GM03348 (cell line): Measurements from ENCODE around the gene CTCF.

ENCODE experiments used
- DNase-seq: peaks from one replicate; pipeline ENCODE4 v3.0.0; 2012; ENCODE audit warnings: low spot score

CTCF gene

DNA sequence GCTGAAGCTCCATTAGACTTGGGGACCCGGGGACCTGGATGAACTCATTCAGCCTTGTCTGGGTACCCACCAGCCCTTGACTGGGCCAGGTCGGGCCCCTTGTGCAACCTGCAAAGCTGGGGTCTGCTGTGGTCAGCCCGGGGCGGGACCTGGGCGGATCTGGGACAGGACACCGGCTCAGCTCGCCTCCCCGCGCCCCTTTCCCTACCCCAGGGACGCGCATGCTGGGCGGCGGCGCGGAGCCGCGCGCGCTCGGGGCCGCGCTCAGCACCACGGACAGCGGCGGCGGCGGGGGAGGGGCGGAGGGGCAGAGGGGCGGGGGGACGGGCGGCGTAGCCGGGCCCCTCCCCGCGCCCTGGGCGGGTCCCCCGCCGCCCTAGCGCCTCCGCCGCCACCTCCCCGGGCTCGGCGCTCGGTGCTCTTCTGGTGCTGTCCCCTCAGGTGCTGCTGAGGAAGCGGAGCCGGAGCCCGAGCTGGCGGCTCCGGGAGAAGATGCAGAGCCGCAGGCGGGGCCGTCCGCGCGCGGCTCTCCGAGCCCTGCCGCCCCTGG, 90.3 kb downstream of the CTCF start:
- peak; percentile 78 for DNase-seq

DNA sequence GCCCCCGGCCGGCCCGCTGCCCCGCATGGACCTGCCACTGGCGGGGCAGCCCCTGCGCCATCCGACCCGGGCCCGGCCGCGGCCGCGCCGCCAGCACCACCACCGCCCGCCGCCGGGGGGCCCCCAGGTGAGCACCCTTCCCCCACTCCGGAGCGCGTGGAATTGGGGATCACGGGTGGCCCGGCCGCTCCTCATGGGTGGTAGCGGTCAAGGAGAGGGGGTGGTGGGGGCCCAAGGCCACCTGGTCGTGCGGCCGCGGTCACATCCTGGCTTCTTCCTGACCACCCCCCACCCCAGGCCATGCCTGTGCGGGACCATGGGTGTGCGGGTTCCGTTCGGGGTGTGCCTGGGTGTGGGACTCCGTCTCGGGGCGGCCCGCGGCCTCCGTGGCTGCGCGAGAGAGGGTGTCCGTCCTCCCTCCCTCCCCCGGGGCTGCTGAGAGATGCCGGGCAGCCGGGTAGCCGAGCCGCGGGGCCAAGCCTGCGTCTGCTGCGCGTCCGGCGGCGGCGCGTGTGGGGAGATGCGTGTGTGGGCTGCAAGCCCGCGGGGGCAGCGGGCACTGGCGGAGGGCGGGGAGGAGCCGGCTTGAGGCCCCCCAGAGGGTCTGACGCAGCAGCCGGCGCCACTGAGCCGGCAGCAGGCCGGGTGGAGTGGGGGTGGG, 90.9 kb downstream of the CTCF start:
- DNase-seq, result peak; percentile 67

DNA sequence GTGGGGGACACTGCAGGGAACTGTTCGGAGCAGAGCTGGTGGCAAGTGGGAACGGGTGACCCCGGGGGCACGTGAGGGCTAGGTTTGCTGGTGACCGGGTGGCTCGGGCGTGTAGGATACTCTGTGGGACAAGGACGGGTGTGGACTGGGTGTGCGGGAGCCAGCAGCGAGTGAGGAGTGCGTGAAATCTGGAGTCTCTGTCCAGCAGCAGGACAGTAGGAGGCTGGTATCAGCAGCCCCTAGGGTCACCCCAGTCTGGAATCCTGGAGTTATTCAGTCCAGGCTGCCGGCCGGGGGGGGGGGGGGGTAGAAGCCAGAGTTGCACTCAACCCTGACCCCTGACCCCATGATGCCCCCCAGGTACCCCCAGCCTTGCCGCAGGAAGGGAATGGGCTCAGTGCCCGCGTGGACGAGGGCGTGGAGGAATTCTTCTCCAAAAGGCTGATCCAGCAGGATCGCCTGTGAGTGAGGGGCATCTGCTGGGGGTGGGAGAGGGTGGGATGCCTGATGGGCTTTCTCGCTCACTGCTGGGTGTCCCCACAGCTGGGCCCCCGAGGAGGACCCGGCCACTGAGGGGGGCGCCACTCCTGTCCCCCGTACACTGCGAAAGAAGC, 91.6 kb downstream of the CTCF start:
- DNase-seq, result no peak

DNA sequence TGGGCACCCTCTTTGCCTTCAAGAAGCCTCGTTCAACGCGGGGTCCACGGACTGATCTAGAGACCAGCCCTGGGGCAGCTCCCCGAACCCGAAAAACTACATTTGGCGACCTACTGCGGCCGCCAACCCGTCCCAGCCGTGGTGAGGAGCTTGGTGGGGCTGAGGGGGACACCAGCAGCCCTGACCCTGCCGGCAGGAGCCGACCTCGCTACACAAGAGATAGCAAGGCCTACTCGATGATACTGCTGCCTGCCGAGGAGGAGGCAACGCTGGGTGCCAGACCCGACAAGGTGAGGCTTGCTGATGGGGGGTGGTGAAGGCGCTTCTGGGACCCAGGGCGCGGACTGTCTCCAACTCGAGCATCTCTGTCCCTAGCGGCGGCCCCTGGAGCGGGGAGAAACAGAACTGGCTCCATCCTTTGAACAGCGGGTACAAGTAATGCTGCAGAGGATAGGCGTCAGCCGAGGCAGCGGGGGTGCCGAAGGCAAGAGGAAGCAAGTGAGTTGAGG, 92.1 kb downstream of the CTCF start:
- DNase-seq, result no peak

DNA sequence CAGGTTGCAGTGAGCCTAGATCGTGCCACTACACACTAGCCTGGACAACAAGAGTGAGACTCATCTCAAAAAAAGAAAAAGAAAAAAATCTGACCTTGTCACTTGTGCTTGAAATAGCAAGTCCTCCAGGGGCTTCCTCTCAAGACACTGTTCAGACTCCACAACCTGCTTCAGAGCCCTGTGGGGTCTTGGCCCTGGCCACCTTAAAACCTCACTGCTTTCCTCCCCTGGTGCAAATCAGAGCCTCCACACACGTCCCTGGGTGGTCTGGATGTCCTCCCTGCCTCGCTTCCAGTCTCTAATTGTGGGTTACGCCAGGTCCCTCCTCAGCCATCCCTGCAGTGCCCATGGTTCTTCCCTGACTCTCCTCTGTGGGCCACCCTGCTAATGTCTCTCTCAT, 93.0 kb downstream of the CTCF start:
- no peak for DNase-seq

DNA sequence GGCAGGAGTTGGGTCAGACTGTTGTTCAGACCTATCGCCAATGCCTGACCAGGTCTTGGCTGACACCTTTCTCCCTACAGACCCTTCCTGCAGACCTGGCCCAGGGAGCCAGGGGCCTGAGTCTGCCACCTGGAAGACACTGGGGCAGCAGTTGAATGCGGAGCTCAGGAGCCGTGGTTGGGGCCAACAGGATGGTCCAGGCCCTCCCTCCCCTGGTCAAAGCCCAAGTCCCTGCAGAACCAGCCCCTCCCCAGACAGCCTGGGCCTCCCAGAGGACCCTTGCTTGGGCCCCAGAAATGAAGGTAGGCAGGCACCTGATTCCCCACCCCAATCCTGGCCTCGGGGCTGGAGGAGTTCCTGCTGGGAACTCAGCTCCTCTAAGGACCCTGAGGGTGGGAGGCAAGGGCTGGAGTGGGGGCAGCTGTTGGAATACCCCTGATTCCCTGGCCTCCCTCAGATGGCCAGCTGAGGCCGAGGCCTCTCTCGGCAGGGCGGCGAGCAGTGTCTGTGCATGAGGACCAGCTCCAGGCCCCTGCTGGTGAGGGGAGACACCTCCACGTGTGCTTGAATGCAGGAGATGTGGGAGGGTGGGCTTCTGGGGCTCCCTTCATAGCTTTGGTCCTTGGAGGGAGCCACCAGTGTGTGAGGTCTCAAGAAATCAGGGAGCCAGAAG, 94.2 kb downstream of the CTCF start:
- DNase-seq, result no peak

DNA sequence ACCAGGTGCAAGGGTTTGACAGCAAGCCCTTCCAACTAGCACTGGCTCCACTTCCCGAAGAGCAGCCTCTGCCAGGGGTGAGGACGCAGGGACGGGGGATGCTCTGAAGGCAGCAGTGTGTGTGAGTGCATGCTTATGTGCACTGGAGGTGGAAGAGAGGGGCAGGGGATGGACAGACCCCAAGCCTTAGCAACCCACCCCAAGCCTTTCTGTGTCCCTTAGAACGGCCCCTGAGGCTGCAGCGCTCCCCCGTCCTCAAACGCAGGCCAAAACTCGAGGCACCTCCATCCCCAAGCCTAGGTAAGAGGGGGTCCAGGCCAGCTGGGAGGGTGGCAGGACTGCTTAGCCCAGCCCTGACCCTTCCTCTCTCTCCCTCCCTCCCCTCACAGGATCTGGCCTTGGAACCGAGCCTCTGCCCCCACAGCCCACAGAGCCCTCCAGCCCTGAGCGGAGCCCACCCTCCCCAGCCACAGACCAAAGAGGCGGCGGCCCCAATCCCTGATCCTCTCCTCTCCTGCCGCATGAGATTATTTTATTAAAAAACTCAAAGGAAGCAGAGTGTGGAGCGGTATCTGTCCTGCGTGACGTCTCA, 94.8 kb downstream of the CTCF start:
- DNase-seq, result no peak

DNA sequence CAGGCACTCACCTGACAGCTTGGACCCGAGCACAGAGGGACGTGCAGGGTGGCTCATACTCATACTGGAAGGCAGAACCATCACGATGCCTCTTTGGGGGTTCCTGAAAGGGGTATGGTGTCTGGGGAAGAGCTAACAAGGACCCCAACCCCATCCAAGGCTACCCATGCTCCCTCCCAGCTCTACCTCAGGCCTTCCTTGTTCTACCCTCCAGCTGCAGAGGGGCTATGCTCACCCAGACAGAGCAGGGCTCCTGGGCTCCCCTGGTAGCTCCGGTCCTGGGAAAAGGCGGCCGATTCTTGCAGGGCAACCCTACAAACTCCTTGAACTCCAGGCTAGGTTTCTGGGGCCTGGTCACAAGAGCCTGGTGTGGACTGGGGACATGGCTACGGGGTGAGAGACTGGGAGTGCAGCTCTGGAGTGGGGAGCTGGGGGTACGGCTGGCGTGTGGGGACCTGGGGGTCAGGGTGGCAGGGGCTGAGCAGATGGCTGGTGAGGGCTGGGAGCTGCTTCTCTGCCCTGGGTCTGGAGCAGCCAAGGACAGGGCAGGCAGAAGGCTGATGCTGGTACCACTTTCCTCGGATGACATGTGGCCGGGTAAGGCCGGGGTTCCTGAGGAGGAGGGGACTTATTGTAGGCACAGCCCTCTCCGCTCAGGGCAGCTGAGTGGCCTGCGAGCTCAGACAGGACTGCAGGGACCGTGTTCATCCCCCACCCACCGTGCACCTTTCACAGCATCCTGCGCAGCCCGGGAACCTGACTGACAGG, 95.6 kb downstream of the CTCF start:
- DNase-seq, result no peak

DNA sequence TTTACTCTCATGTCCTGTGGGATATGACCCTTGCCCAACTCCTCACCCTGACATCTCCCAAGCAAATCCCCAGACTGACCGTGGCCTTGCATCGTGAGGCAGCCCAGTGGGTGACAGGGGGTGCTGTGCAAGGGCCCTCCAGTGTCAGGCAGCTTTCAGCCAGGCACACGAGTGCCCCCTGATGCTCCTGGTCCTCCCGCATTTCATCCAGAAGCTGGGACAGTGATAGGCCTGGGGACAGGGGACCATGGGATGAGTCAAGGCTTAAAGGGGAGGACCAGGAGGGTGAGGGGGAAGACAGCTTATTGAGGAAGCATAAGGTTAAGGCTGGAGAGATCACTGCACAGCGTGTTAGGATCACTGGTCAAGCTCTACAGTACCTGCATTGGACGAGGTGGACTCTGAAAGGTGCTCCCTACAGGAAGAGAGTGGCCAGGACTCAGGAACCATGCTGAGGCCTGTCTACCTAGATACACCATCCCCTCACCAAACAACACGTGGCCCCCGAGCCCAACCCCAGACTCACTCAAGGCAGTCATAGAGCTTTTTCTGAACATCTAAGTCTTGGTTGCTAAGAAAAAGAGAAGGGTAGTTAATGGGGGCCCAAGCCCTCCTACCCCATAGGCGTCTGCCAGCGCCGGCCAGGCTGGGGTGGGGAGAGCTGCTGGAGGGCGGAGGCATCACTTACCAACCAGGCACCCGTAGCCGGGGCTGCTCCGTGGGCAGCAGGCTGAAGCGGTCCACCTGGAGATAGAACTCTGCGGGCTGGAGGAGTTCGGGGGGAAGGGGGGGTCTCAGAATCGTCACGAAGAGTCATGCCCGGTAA, 96.7 kb downstream of the CTCF start:
- DNase-seq, result no peak

DNA sequence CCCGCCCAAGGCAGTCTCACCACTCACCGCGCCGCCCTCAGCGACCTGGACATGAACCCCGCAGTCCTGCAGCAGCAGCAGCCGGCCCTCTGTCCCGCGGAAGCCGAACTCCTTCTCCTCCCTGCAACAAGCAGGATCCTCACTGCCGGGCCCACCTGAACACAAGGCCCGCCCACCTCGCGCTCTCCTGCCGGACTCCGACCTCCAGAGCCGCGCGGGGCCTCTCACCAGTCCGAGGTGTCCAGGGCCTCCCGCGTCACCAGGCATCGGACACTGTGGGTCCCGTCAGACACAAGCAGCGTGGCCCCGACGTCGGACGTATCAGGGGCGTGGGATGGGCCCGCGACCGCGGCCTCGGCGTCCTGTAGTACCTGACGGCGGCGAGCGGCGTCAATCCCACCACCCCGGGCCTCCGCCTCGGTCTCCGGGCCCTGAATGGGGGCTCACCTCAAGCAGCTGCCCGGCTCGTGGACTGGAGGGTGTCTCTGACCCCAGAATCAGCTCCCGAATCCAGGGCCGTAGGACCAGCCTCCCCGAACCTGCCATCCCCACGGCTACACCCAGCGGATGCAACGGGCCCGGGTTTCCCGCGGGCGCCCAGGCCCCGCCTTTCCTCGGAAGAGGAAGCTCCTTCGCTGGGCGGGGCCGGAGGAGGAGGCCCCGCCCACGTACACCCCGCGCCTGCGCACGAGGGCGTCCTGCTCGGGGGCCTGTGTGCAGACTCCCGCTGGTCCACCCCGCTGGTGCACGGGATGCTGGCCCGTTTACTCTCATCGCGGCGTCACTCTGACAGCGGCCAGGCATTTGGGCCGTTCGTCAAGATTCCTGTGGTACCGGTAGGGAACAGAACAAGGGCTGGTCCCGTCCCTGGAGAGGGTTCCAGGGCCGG, 97.6 kb downstream of the CTCF start, which contains the start of gene ACD:
ACD (minus strand) TSS at position 586 of the 889 bp plus-strand sequence; CDS start at position 546, 40 bp downstream.
- peak; percentile 100 for DNase-seq

DNA sequence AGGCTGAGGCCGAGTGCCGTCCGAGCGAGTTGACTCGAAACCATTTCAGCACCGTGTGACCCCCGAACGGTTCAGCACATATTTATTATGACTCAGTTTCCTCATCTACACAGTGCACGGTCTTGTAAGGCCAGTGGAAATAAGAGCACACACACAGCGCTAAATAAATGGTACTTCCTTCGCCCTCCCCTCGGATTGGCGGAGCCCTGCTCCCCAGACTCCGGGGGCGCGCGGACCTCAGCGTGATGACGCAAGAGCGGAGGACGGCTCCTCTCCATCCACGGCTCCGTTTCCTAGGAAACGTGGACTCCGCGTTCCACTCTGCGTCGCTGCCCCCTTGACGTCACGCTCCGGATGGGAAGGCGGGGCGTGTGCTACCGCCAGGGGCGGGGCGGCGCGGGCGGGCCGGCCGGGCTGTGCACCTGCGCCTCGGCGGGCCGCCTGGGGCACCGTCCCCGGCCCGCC, 98.3 kb downstream of the CTCF start, which contains the start of gene PARD6A:
PARD6A (plus strand) TSS at position 397 of the 465 bp plus-strand sequence. CDS start 79 bp downstream, outside the sequence.
- DNase-seq, result peak; percentile 99

DNA sequence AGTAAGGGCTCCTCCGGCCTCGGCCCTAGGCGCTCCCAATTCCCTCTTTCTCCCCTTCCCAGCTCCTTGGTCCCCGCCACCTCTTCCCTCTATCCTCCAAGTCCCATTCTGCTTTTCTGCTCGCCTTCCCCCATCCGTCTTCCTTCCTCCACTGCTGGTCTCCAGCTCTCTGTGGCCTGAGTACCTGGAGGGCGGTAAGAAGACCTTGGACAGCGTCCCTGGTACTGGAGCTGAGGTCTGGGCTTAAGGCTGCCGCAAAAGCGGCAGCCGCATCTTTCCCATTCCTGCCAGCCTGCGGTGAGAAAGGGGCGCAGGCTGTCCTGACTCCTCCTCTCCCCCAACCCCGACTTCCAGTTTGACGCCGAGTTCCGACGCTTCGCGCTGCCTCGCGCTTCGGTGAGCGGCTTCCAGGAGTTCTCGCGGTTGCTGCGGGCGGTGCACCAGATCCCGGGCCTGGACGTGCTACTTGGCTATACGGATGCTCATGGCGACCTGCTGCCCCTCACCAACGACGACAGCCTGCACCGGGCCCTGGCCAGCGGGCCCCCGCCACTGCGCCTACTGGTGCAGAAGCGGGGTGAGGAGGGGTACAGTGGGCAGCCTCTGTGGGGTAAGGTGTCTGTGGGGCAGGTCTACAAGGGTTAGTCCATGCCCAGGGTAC, 98.9 kb downstream of the CTCF start:
- peak; percentile 39 for DNase-seq

DNA sequence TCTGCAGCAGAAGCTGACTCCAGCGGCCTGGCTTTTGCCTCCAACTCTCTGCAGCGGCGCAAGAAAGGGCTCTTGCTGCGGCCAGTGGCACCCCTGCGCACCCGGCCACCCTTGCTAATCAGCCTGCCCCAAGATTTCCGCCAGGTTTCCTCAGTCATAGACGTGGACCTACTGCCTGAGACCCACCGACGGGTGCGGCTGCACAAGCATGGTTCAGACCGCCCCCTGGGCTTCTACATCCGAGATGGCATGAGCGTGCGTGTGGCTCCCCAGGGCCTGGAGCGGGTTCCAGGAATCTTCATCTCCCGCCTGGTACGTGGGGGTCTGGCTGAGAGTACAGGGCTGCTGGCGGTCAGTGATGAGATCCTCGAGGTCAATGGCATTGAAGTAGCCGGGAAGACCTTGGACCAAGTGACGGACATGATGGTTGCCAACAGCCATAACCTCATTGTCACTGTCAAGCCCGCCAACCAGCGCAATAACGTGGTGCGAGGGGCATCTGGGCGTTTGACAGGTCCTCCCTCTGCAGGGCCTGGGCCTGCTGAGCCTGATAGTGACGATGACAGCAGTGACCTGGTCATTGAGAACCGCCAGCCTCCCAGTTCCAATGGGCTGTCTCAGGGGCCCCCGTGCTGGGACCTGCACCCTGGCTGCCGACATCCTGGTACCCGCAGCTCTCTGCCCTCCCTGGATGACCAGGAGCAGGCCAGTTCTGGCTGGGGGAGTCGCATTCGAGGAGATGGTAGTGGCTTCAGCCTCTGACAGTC, 99.7 kb downstream of the CTCF start:
- no peak for DNase-seq

DNA sequence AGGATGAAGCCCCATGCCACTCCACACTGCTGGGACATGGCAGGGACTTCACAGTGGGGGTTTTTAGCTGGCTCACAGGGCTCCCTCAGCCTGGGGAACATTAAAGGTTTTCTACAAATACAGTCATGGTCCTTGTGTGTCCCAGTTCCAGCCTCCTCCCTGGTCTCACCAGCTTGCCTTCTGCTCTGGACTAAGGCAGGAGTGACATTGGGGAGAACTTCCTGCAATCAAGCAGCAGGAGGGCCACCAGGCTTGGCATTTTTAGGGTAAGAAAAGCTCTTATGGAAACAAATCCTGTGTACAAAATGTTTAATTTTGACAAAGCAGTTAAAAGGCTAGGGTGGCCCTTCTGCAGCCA, 100.3 kb downstream of the CTCF start:
- no peak for DNase-seq

DNA sequence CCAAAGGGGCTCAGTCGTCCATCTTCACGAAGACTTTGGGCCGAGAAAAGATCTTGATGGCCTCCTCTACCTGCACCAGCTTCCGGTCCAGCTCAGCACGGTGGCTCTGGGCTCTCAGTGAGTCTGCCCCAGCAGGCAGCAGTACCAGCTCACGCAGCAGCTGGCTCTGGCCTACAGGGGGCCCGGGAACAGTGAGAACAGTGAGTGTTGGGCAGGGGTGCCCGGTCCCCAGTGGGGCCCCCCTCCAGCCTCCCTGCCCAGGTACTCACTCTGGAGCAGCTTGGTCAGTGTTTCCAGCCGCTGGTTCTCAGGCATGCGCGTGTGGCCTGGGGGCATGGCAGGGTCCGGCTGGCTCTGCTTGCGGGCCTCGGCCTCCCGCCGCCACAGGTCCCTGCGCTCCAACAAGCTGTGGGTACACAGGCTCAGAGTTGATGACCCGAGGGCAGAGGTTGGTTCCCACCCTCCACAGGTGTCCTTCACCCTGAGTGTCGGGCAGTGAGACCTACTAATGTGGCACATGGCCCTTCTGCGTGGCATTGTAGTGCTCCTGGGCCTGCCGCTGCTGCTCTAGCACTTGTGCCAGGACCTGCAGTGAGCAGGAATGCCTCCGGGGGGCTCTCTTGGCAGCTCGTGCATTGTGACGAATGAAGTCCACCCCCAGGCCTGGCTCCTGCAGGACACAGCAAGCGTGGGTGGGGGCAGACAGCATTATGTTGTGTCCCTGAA, 101.0 kb downstream of the CTCF start:
- DNase-seq, result no peak

DNA sequence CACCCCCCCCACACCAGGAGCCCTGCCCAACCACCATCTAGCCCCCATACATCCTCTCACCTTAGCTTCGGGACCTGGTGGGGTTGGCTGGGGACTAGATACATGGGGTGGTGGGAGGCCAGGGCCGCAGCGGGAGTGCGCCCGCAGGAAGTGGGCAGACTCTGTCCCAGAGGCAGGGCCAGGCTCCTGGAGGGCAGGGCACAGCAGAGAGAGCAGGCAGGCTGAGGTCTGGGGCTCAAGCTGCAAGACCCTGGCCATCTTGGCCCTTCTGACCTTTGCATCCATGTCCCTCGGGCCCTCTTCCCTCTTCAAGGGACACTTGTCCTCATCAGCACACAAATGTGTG, 101.5 kb downstream of the CTCF start:
- no peak for DNase-seq

DNA sequence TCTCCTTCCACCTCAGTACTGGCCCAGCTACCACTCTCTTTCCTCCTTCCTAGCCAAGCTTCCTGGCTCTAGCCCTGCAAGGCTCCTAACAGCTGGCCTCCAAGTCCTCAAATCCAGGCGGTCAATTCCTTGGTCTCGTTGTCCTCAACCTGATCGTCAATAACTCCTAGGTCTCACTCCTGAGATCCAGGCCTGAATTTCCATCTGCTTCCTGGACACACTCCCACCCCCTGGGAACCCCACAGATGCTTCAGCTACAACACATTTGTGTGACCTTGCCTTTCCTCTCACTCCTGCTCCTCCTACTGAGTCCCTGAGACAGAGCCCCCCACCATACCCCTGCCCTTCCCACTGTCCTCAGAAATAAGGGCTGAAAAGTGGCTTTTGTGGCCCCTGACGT, 101.9 kb downstream of the CTCF start:
- DNase-seq, result no peak

DNA sequence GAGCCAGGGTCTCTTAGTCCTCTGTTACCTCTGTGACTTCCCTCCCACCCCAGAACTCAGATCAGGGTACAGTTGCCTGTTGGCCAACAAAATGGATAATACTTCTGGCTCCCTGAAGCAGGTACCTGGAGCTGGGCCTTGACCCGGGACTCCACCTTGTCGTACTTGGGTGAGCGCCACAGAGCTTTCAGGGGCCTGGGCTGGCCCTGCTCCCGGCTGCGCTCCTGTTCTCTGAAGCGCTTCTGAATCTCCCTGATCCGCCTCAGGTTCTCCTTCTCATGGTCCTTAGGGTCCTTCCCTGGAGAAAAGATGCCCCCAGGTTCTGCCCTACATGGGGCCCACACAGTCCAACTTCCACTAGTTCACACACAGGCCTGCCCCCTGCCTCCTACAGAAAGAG, 102.5 kb downstream of the CTCF start:
- DNase-seq, result no peak
